ENCODE measurements around the gene AMN.

AMN gene

DNA sequence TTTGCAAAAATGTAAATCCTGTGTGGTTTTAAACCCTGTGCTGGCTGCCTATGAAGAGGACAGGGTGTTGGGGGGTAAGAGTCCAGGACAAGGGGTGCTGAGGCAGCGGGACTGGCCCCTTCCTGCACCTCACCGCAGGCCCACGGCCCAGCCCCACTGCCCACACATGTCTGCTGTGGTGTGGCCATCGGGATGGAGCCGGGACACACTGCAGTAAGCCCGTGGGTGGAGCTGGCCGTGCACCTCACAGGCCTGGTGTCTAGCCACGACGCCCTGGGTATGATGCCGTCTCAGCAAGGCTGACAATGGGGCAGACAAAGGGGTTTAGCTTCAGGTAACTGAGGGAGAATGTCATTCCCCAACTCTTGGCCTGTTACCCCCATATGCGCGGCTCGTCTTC is 19.6 kb downstream of the AMN start:
- H3K27me3 ChIP-seq (replicated peaks; ENCODE audit: insufficient read depth, low read length), result no peaks in the 10 kb centered on the region
- TF ChIP-seq EZH2 (optimal IDR thresholded peaks at IDR 0.05; ENCODE audit: low read depth, low read length) (no peak), EZH2phosphoT487 (IDR thresholded peaks at IDR 0.05; ENCODE audit: low read length) (no peak)
- TF ChIP-seq, protein P1, sequence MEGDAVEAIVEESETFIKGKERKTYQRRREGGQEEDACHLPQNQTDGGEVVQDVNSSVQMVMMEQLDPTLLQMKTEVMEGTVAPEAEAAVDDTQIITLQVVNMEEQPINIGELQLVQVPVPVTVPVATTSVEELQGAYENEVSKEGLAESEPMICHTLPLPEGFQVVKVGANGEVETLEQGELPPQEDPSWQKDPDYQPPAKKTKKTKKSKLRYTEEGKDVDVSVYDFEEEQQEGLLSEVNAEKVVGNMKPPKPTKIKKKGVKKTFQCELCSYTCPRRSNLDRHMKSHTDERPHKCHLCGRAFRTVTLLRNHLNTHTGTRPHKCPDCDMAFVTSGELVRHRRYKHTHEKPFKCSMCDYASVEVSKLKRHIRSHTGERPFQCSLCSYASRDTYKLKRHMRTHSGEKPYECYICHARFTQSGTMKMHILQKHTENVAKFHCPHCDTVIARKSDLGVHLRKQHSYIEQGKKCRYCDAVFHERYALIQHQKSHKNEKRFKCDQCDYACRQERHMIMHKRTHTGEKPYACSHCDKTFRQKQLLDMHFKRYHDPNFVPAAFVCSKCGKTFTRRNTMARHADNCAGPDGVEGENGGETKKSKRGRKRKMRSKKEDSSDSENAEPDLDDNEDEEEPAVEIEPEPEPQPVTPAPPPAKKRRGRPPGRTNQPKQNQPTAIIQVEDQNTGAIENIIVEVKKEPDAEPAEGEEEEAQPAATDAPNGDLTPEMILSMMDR (IDR thresholded peaks at IDR 0.05; ENCODE audit: low read length), result no peak
- no peak overlapping the region for H3K9ac ChIP-seq (ENCODE audit: low read length)
- H3F3A ChIP-seq (ENCODE audit: insufficient read depth, low read length), result no peaks in the 10 kb centered on the region
- no peak overlapping the region for H2AFZ ChIP-seq (ENCODE audit: low read length)
- no peaks in the 10 kb centered on the region for H4K20me1 ChIP-seq (ENCODE audit: insufficient read depth, low read length)
- no peaks in the 10 kb centered on the region for H3K9me2 ChIP-seq (replicated peaks; ENCODE audit: insufficient read depth, low read length)
- H3K4me3 ChIP-seq (ENCODE audit: low read length), result no peak overlapping the region
- DNase-seq, result no peak
- no peaks in the 10 kb centered on the region for H3K9me3 ChIP-seq (replicated peaks; ENCODE audit: insufficient read depth, low read length)
- no peaks in the 10 kb centered on the region for H3K36me3 ChIP-seq (replicated peaks; ENCODE audit: insufficient read depth, low read length)
- H3K79me2 ChIP-seq (ENCODE audit: low read length), result no peaks in the 10 kb centered on the region
- H3K4me2 ChIP-seq (ENCODE audit: low read depth, low read length), result no peak overlapping the region
- H3K27ac ChIP-seq (ENCODE audit: low read length), result no peak overlapping the region
- no peaks in the 10 kb centered on the region for H3K4me1 ChIP-seq (ENCODE audit: low read length)

DNA sequence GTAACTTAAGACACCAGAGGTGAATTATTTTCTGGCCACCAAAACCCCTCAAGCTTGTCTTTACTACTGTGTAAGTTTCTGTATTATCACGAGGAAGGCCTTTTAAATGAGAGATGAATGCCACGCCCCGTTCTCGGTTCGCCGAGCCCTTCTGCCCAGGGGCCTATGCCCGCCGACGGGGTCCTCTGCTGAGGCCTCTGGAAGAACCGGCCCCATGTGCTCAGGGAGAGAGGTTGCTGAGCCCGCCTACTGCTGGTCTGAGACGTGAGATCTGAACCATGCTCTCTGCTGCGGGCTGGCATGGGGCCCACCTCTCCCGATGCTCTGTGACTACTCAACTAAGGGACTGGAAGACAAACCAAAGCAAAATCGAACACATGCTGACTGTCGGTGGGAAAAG is 21.0 kb downstream of the AMN start:
- Histone ChIP-seq H3K4me1 (ENCODE audit: low read length) (no peaks in the 10 kb centered on the region), H3K36me3 (replicated peaks; ENCODE audit: insufficient read depth, low read length) (no peaks in the 10 kb centered on the region), H3K27me3 (replicated peaks; ENCODE audit: insufficient read depth, low read length) (no peaks in the 10 kb centered on the region), H3K4me3 (ENCODE audit: low read length) (no peak overlapping the region), H3K9ac (ENCODE audit: low read length) (no peak overlapping the region), H3K4me2 (ENCODE audit: low read depth, low read length) (no peak overlapping the region), H3K9me3 (replicated peaks; ENCODE audit: insufficient read depth, low read length) (no peaks in the 10 kb centered on the region), H3K79me2 (ENCODE audit: low read length) (no peaks in the 10 kb centered on the region), H4K20me1 (ENCODE audit: insufficient read depth, low read length) (no peaks in the 10 kb centered on the region), H3K9me2 (replicated peaks; ENCODE audit: insufficient read depth, low read length) (no peaks in the 10 kb centered on the region), H3K27ac (ENCODE audit: low read length) (no peak overlapping the region), H2AFZ (ENCODE audit: low read length) (no peak overlapping the region), H3F3A (ENCODE audit: insufficient read depth, low read length) (no peaks in the 10 kb centered on the region)
- DNase-seq, result no peak
- TF ChIP-seq, protein P1 (IDR thresholded peaks at IDR 0.05; ENCODE audit: low read length), result no peak
- TF ChIP-seq EZH2 (optimal IDR thresholded peaks at IDR 0.05; ENCODE audit: low read depth, low read length) (no peak), EZH2phosphoT487 (IDR thresholded peaks at IDR 0.05; ENCODE audit: low read length) (no peak)

DNA sequence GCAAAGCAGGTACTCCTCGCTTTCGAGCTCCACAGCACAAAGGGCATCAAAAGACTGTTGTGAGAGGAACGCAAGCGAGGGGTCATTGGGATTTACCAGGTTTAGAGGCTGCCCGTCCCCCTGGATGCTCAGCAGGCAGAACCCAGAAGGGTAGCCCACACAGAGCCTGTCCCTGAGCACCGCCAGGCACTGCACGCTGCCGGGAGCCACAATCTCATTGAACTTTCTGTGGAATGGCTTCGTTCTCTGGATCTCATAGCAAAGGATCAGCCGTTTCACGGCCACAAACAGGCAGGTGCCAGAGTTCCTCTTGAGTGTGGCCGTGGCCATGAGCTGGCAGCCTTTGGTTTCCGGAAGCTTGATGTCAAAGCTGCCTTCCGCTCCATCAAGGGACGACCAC is 21.5 kb downstream of the AMN start:
- H3K79me2 ChIP-seq (ENCODE audit: low read length), result no peaks in the 10 kb centered on the region

More for the DNA sequence above, 21.5 kb downstream of the AMN start:
- Histone ChIP-seq H2AFZ (ENCODE audit: low read length) (no peak overlapping the region), H3K27ac (ENCODE audit: low read length) (no peak overlapping the region), H3K4me2 (ENCODE audit: low read depth, low read length) (no peak overlapping the region), H3F3A (ENCODE audit: insufficient read depth, low read length) (no peaks in the 10 kb centered on the region), H3K36me3 (replicated peaks; ENCODE audit: insufficient read depth, low read length) (no peaks in the 10 kb centered on the region), H3K9ac (ENCODE audit: low read length) (no peak overlapping the region), H3K9me3 (replicated peaks; ENCODE audit: insufficient read depth, low read length) (no peaks in the 10 kb centered on the region), H4K20me1 (ENCODE audit: insufficient read depth, low read length) (no peaks in the 10 kb centered on the region), H3K27me3 (replicated peaks; ENCODE audit: insufficient read depth, low read length) (no peaks in the 10 kb centered on the region), H3K9me2 (replicated peaks; ENCODE audit: insufficient read depth, low read length) (no peaks in the 10 kb centered on the region), H3K4me3 (ENCODE audit: low read length) (no peak overlapping the region), H3K4me1 (ENCODE audit: low read length) (no peaks in the 10 kb centered on the region)
- no peak for TF ChIP-seq EZH2phosphoT487 (IDR thresholded peaks at IDR 0.05; ENCODE audit: low read length)
- TF ChIP-seq EZH2 (optimal IDR thresholded peaks at IDR 0.05; ENCODE audit: low read depth, low read length), result no peak
- TF ChIP-seq, protein P1 (IDR thresholded peaks at IDR 0.05; ENCODE audit: low read length), result no peak
- no peak for DNase-seq

All from MM.1S (cell line).